HL-60/S4 treated with phorbol 12-myristate 13-acetate at 8.2 ng/mL for 4 days and 3 days (cell line): ENCODE measurements around the gene PRUNE1.

ENCODE experiments used
- in situ Hi-C: fragments of 300-500 bp; cut with MboI; formaldehyde crosslinking; loops from 2 replicates; pipeline ENCODE4 v1.15.0; 2022; ENCODE audit warnings: low sequenced_read_pairs

Gene PRUNE1

DNA sequence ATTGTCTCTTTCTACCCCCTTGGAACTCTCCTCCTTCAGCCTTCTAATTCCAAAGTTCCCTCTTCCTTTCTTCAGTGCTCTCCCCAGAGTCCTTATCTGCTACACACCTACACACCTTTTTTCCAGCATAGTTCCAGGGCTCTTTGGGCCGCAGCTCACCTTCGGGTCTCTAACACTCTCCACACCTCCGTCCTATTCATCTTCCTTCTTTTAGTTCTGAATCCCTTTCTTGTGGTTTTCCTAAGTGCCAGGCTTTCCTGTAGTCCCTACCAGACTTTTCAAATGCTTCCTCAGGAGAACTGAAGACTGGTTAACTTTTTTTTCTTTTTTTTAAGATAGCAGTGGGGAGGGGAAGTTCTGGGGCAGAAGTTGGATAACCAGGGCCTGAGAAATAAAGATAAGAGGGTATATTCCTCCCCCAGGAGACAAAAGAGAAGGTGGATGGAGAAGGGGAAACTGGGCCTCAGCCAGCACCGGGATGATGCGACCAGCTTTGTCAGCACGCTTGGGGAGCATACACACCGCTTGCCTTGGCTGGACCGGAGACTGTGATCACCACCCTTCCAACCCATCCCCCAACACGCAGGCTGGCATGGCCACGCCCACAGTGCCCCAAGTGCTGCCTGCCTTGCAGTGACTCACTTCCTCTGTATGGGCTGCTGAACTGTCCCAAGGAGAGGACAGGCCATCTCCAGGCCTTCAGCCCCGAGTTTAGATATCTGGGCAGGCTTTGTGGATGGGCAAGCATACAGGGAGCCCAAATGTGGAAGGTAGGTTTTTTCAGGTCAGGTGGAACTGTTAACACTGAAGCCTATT lies 31.2 kb upstream of the PRUNE1 start:
- in situ Hi-C loops = no loop called here

- in situ Hi-C loops = no loop called here
Measured at GRCh38 chr1:150979092-150980056, 28.9 kb upstream of the PRUNE1 start.

DNA sequence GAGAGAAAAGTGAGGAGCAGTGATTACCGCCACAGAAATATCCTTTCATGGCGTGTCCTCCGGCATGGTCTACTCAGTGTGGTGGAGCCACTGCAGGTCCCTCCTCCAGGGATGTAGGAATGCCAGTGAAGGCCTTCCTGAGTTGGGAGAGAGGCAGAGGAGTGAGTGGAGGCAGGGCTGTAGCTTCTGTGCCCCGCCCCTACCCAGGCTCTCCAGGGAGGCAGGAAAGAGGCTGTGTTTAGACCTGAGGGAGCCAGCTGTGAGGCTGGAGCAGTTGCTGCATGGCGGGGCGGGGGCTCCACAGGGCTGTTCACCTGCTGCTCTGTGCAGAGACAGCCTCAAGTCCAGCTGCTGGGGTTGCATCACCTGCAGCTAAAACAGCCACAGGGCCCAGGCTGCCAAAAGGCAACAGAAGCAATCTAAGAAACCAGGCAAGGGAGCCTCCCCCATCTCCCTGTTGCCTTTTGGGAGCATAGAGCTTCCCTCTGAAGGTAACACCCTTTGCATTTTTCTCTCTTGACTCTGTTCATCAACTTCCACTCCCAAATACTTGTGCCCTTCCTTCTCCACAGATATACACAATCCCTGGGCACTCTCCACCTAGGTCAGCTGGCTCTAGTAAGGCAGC lies 27.0 kb upstream of the PRUNE1 start:
- in situ Hi-C loops = no loop called here

- in situ Hi-C loops = no loop called here
Measured at GRCh38 chr1:150981805-150982712, 26.2 kb upstream of the PRUNE1 start, which contains the start of gene ANXA9. Gene ANXA9, plus strand, starts transcription at chr1:150982292. Its CDS starts 814 bp downstream, at chr1:150983106.

GRCh38 chr1:150985179-150985825 lies 22.9 kb upstream of the PRUNE1 start:
- in situ Hi-C loops = no loop called here

DNA sequence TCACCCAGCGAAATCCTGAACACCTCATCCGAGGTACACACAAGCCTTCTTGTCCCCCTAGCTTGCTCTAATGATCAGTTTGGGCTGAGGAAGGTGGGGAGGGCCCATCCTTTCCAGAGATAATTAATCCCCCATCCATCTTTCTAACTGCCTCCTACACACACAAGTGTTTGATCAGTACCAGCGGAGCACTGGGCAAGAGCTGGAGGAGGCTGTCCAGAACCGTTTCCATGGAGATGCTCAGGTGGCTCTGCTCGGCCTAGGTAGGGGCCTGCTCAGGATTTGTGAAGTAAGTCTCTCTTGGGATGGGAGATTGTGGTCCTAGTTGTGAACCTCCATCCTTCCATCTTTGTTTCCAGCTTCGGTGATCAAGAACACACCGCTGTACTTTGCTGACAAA lies 20.3 kb upstream of the PRUNE1 start:
- in situ Hi-C loops = no loop called here

DNA sequence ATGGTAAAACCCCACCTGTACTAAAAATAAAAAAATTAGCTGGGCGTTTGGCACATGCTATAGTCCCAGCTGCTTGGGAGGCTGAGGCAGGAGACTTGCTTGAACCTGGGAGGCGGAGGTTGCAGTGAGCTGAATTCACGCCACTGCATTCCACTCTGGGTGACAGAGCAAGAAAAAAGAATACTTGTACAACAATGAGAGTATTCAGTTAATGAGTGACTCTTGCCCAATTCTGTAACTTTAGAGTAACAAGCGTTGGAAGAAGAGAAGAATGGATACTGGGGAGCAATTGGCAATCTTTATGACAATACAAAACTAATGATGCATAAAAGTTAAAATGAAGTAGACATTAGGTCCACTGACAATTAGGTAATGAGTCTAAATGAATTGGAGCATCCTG lies 15.6 kb upstream of the PRUNE1 start:
- in situ Hi-C loops = no loop called here

DNA sequence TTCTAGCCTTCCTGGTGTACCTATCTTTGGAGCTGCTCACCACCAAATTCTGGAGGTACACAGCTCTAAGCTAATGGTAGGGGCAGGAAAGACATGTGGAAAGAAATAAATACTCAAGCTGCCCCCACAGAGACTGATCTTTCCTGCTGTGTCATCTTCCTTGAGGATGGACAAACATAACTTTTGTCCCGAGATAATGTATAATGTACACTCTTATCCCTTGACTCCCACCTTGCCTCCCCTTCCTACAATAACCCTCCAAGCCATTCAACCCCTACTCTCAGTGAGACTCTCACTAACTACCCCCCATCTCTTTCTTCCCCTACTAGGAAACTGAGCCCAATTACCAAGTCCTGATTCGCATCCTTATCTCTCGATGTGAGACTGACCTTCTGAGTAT lies 14.0 kb upstream of the PRUNE1 start:
- in situ Hi-C loops = no loop called here

DNA sequence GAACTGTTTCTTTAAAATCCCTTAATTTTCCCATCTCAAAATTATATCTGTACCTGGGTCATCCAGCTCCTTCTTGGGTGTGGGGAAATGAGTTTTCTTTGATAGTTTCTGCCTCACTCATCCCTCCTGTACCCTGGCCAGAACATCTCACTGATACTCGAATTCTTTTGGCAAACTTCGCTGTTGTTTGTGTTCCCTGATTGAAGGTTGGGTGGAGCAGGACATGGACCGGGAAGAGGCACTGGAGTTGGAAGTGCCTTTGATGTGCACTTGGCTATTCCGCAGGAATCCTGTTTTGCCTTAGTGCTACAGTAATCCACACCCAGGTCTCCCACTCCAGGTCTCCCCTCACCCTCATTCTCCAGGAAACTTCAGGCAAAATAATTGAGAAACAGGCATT lies 12.8 kb upstream of the PRUNE1 start:
- in situ Hi-C loops = no loop called here

DNA sequence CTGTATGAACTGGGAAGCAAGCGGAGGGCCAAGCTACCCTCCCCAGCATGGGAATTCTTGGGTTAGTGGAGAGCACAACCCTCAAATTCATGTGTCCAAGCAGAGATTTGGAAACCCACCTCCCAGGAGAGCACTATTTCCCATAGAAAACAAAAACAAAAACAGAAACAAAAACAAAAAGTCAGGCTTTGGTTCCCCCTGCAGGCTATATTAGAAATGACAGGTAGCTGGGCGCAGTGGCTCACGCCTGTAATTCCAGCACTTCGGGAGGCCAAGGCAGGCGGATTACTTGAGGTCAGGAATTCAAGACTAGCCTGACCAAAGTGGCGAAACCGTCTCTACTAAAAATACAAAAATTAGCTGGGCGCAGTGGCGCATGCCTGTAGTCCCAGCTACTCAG lies 12.4 kb upstream of the PRUNE1 start:
- in situ Hi-C loops = no loop called here

DNA sequence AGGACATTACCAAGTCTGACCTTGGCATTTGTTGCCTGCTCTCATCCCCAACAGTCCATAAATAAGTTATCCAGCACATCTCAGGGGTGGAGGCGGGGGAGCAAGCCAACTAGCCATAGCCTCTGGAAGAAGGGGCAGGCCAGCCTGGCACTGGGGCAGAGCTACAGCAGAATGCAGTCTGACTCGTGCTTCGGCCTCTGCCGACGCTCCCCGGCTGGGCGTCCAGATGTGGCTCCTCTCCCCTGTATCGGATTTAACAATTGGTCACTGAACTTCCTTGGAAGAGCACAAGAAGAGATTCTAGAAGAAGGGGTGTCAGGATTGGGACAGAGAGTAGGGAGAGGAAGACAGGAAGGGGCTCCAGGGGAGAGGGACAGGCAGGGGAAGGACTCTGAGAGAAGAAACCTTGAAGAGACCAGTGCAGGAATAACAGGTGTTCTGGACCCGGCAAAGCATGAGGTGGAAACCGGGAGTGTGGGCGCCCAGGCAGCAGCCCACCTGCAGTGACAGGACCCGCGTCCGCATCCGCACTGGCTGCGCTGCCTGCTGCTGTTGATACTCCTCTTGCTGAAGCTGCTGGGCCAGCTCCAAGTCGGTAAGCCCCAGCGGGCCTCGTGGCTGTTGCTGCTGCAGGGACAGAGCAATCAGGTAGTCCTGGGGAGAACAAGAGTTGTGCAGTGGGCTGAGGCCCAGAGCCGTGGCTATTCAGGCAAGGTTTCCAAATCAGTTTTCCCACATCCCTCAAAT lies 10.9 kb upstream of the PRUNE1 start:
- in situ Hi-C loops = no loop called here

DNA sequence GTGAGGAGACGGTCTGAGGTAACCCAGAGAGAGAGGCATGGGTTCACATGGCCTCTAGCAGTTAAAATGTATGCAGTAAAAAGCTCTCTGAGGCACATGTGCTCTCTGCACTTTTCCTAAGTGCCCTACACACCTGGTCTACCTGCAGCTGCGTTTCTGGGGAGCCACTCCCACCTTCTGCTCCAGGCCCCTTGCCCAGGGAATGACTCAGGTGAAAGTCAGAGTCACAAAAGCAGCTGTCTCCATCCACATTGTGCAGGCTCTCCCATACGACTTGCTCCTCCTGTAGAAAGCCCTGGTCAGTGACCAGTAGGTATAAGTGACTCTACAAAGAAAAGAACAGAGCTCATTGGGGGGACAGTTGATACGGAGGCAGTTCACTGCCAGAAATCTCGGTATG lies 10.3 kb upstream of the PRUNE1 start:
- in situ Hi-C loops = no loop called here

DNA sequence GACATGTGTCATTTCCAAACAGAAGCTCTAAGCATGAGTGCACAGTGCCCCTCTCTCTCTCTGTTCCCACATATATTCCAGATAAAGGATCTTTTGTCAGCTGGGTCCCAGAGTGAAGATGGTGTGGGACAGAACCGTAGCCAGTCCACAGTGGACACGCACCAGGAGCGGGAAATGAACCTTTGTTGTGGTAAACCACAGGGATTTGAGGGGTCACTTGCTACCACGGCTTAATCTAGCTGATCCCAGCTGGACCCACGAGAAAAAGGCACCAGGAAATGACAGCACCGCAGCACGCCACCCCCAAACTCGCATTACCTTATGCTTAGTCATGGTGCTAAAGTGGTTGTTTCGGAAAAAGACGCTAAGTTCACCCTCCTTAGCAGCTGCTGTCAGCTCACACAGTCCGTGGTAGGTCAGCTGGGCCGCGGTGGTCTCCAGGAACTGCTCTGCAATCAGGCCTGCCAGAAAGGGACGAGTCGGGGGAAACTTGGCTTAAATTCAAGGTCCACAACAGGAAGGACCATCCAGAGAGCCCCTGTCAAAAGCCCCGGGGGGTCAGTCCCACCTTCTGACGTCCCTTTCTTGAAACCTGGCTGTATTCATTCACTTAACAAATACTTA lies 9.1 kb upstream of the PRUNE1 start:
- in situ Hi-C loops = no loop called here

- in situ Hi-C loops = no loop called here
Measured at GRCh38 chr1:150999926-151000325, 8.3 kb upstream of the PRUNE1 start.

DNA sequence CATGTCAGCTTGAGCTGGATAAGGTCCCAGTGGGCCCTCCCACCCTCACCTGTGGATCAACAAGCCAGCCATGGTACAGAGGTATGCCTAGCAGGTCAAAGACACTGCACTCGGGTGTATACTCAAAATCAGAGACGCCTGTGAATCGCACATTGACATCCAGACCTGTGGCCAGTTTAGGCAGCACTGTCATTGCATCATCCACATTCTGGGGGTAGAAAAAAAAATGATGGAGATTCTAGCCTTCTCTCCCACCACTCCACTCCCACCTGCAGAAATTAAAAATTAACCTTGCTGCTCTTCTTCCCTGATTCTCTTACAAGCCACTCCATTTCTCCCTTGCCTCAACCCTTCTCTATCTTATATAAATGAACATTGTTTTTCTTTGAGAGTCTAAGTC lies 7.8 kb upstream of the PRUNE1 start:
- in situ Hi-C loops = no loop called here

DNA sequence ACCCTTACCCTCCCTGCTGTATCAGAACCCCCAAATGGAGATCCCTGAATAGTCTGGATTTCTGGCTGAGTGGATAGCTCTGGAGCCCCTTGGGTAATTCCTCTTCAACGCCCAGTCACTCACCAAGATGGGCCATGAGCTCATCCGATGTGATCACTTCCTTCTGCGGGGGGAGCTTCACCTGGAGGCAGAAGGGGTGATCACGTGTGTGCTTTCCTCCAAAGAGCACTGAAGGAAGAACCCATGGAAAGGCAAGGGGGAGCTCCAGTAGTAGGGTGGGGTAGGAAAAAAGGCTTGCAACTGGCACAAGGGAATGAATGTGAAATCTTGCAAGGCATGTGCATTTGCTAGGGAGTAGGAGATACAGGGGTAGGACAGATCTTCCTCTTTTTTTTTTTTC lies 6.6 kb upstream of the PRUNE1 start:
- in situ Hi-C loops = no loop called here

- in situ Hi-C loops = no loop called here
Measured at GRCh38 chr1:151002051-151002450, 6.2 kb upstream of the PRUNE1 start.

- in situ Hi-C loops = no loop called here
Measured at GRCh38 chr1:151002611-151003010, 5.6 kb upstream of the PRUNE1 start.

DNA sequence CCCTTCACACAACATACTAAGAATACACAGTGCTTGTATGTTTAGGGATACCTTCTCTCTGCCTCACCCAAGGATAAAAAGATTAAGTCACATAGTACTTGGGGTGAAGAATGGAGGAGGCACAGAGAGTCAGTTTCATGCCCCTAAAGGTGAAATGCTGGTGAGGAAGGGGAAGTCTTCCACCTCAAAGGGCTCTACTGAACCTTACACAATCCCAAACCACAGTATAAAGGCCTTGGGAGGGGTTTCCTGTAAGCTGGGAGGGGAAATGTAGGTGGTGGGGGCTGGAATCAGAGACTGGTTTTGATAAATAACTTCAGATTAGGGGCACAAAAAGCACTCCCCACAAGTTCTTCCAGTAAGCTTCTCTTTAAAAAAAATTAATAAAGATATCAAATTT lies 5.1 kb upstream of the PRUNE1 start:
- in situ Hi-C loops = no loop called here
